ENCODE results near the gene FRMD4A. TPM values are rescaled to one million over a fixed set of nuclear protein-coding genes. Genes with fewer than 3 reads are reported as not detected.
A peak's percentile ranks its signal among the peaks of the same experiment; 100 is the strongest.

The FRMD4A gene
- total and polyA plus RNA-seq, 12 donors, result 17.4 to 43.4 (median 30.3) TPM

DNA sequence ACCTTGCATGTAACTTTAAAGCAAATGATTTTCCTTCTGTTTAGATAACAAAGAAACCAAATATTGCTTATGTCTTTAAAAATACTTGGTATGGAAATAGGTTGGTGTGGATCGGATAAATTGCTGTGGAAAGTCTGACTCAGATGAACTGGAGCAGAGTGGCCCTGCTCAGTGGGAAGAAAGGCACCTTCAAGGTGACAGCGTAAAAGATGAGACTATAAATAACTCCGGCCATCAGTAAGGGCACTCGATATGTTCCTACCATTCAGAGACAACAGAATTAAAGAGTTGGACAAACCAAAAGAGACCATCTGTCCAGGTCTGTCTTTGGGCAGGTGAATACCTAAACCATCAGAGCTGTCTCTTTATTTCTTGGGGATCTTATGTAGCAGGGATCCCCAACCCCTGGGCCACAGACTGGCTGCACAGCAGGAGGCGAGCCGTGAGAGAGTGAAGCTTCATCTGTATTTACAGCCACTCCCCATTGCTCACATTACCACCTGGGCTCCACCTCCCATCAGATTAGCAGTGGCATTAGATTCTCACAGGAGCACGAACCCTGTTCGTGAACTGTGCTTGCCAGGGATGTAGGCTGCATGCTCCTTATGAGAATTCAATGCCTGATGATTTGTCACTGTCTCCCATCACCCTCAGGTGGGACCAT is 386.9 kb downstream of the FRMD4A start:
- 70 to 72% methylated on average over 8 of the region's 8 CpGs for WGBS, 2 donors
- Histone ChIP-seq H3K4me1 (peaks cover 0 to 35% (median 19%) of the 10 kb centered on the region in 9 donors), H3K9me3 (no peaks in the 10 kb centered on the region), H3K4me3 (no peak overlapping the region), H3K36me3 (no peaks in the 10 kb centered on the region), H3K27me3 (no peaks in the 10 kb centered on the region), H3K27ac (peak overlapping the region in 1 of 10 donors; percentile 9)
- TF ChIP-seq, protein P1, sequence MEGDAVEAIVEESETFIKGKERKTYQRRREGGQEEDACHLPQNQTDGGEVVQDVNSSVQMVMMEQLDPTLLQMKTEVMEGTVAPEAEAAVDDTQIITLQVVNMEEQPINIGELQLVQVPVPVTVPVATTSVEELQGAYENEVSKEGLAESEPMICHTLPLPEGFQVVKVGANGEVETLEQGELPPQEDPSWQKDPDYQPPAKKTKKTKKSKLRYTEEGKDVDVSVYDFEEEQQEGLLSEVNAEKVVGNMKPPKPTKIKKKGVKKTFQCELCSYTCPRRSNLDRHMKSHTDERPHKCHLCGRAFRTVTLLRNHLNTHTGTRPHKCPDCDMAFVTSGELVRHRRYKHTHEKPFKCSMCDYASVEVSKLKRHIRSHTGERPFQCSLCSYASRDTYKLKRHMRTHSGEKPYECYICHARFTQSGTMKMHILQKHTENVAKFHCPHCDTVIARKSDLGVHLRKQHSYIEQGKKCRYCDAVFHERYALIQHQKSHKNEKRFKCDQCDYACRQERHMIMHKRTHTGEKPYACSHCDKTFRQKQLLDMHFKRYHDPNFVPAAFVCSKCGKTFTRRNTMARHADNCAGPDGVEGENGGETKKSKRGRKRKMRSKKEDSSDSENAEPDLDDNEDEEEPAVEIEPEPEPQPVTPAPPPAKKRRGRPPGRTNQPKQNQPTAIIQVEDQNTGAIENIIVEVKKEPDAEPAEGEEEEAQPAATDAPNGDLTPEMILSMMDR (IDR thresholded peaks at IDR 0.05), result no peak
- ATAC-seq (peak in 4 of 8 donors; percentile 61 to 91 (median 82)), DNase-seq (no peak)
- intact Hi-C loops (cut with DNase I), result no loop called here

DNA sequence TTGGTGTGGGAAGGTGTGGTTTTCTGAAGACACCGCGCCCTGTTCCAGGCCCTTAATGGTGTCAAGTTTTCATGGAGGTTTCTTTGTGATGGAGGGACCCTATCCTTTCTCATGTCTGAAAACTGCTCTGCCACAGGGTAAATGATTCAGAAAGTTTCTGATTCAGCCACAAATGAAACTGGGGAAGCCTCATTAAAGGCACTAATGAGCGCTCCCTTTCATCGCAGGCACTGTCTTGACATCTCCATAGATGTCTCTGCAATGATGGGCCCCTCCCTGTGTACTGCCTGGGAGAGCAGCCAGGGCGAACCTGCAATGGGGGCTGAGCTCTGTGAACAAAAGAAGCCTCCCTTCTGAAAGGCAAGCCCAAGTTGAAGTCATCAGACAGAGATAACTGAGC is 388.7 kb downstream of the FRMD4A start:
- TF ChIP-seq, protein P1 (IDR thresholded peaks at IDR 0.05), result no peak
- Histone ChIP-seq H3K4me1 (peaks cover 0 to 38% (median 19%) of the 10 kb centered on the region in 9 donors), H3K27me3 (no peaks in the 10 kb centered on the region), H3K36me3 (no peaks in the 10 kb centered on the region), H3K27ac (no peak overlapping the region), H3K4me3 (no peak overlapping the region), H3K9me3 (no peaks in the 10 kb centered on the region)
- intact Hi-C loops (cut with DNase I), result no loop called here
- 77 to 78% methylated on average over 5 of the region's 5 CpGs for WGBS, 2 donors
- ATAC-seq, result no peak
- DNase-seq, result no peak

DNA sequence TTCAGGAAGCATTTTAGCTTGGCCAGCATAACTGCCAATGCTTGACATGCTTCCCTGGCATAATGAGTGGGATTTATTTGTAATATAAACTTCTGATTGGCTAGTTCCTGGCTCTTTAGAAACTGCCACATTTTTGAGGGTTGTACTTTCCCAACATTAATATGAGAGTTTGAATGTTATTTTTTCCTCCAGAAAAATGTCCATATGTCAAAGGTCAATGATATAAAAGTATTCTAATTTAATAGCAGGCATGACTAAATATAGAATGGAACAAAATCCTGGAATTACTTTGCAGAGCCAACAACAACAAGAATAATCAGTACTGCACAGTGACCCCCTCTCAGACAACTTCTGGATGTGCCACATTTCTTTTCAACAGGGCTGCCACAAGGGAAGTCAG is 391.3 kb downstream of the FRMD4A start:
- ATAC-seq (peak in 2 of 8 donors; percentile 39 to 69), DNase-seq (no peak)
- Histone ChIP-seq H3K4me3 (no peak overlapping the region), H3K9me3 (peaks cover 0 to 7% (median 0%) of the 10 kb centered on the region in 11 donors), H3K27me3 (no peaks in the 10 kb centered on the region), H3K36me3 (no peaks in the 10 kb centered on the region), H3K4me1 (peaks cover 0 to 16% (median 7%) of the 10 kb centered on the region in 9 donors), H3K27ac (no peak overlapping the region)
- TF ChIP-seq, protein P1 (IDR thresholded peaks at IDR 0.05), result no peak
- intact Hi-C loops (cut with DNase I), result no loop called here

DNA sequence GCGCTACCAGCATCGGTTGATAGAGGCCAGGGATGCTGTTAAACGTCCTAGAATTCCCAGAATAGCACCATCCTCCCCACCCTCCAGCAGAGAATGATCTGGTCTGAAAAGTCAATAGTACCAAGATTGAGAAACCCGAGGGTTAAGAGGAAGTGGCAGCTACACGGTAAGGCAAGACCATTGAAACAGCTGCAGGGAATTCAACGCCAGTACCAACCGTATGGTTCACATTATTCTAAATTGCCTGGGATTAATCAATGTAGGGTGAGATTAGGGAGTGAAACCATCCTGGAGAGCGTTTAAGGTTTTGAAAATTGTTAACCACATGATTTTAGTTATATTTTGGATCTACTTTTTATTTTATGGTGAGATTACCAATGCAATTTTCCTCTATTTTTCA is 391.8 kb downstream of the FRMD4A start:
- Histone ChIP-seq H3K36me3 (no peaks in the 10 kb centered on the region), H3K27ac (no peak overlapping the region), H3K4me3 (no peak overlapping the region), H3K9me3 (peaks cover 0 to 7% (median 0%) of the 10 kb centered on the region in 11 donors), H3K27me3 (no peaks in the 10 kb centered on the region), H3K4me1 (peaks cover 0 to 16% (median 7%) of the 10 kb centered on the region in 9 donors)
- WGBS, 2 donors, result 57 to 58% methylated on average over 8 of the region's 8 CpGs
- TF ChIP-seq, protein P1 (IDR thresholded peaks at IDR 0.05), result no peak
- intact Hi-C loops (cut with DNase I), result no loop called here
- DNase-seq (no peak), ATAC-seq (peak in 1 of 8 donors; percentile 25)

All from heart right ventricle (tissue), 16 donors.